Activated gamma-delta T cell (primary cell): Measurements from ENCODE around the gene NAT9.

Experiments used
- DNase-seq: peaks from one replicate; lab custom pipeline; 2025; lab: John Stamatoyannopoulos, UW

The NAT9 gene

DNA sequence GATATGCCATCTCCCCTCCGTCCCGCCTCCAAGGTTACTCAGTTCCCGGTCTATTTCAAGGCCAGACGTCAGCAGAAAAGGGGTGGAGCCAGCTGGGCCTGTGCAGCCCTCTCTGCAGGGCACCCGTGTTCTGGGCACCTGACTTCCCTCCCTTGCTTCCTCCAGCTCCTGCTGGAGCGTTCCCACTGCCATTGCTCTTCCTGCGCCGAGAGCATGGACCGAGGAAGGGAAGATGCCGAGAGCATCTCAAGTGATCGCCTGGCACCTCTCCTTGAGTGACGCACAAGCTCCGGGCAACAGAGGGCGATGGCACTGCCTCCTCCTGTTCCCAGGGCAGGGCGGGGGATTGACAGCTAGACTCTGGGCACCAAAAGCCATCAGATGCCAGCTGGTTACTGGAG, 29.4 kb upstream of the NAT9 start:
- no peak for DNase-seq

DNA sequence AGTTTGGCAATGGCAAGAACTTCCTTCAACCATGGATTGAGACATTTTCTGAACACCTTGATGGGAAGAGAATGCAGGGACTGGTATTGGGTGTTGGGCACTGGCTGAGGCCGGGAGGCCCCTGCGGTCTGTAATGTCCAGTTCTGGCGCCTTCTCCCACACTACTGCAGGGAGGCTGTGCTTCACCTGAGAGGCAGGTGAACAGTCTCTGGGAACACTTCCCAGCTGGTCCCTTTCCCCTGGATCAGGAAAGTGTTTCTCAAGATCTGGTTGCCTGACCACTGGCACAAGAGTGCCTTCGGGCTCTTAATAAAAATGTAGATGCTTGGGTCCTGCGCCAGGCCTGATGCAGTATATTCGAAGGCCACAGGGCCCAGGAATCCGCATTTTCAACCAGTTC, 28.5 kb upstream of the NAT9 start:
- no peak for DNase-seq

DNA sequence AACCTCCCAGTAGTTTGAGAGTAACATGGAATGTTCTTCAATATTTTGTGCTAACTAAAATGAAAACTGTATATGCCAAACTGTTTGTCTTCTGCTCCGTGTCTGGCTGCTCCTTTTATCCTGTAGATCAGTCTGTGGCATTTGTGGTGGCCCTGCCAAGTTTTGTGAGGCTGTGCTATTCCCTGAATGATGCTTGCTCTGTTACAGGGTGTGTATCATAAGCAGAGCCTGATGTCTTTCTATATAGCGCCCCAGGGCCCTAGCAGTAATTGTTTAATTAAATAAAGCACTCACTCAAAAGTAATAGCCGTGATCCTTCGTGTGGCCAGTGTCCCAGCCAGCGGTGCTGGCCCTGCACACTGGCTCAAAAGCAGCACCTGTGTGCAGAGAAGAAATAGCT, 27.8 kb upstream of the NAT9 start:
- no peak for DNase-seq

DNA sequence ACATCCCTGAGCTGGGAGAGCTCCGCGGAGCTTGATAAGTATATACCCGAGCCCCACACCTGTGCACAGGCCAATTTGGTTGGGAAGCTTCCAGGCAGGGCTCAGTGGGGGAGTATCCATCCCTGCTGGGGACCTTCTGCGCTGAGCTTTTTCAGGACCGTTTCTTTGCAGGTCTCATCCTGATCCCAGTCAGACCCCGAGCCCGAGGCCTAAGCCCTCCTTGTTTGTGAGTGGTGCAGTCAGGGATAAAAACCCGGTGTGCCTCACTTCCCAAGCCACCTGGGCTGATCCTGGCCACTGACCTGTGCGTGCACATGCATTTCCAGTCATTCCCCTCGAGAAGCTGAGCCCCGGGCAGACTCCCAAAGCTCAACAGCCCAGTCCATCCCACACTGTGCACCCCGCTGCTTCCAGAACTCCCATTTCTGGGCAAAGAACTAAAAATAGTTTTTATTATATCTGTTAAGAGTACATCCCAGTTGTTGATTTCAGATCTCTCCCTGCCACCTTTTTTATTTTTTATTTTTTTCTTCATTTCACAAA, 27.3 kb upstream of the NAT9 start:
- no peak for DNase-seq

DNA sequence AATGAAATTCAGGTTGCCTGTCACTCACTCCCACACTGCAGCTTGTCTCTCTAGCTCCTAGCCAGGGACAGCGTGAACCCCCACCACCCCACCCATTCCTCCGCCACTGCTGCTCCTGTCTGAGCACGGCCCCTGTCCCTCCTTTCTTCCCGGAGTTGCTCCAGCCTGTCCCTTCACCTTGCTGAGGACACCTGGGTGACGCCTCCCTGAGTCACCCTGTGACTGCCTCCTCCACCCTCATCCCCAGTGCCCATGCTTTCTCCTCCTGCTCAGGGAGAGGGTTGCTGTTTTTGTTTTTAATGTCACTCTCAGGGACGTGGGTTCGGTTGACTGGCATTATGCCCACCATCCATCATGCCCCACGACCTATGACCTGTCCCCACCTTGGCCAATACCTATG, 25.8 kb upstream of the NAT9 start:
- DNase-seq, result no peak

DNA sequence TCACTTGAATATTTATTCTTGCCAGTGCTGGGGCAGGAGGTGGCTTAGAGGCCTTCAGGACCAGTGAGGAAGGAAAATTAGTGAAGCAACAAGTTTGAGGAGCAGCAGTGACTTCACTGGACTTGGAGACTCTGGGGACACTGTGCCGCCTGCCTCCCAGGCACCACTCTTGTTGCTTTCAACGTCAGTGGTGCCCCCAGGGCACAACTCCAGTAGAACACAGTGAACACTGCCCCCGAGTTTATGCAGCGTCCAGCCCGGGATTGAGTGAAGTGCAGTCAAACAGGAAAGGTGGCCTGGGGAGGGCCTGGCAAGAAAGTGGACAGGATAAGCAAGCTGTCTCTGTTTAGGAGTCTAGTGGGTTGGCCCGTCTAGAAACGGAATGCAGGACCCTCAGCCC, 24.4 kb upstream of the NAT9 start:
- DNase-seq, result no peak

DNA sequence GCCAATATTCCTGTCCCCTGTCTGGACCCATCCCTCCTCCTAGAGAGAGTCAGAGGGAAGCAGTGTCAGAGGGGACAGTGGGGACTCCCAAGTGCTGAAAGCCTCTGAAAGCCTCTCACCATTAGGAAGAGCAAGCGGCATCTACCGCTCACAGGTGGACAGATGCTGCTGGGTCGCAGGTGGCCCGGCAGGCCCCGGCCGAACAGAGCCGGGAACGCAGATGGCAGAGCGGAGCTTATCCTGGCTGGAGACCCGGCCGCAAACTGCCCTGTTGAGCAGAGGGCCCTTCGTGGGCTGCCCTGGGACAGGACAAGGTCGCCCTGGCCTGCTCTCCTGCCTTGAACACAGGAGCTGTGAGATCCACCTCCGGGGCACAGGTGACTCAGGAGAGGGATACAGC, 23.0 kb upstream of the NAT9 start:
- no peak for DNase-seq

DNA sequence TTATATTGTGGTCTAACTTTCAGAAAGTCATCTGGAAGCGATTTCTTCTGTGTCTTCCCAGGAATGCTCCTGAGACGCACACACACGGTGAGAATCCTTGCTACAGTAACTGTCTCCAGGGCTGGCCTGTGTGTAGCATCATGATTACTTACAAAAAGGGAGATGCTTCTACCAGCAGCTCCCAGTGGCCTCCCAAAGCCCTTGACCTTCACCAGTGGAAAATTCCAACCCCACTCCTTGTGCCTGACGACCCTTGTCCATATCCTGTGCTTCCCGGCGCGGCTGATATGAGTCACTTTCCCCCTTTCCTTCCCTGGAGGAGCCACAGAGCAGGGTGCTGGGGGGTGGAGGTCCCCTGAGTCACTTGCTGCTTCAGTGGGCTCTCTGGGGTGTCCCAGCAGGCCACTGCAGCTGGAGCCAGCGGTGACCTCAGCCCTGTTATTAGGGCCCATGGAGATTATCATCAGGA, 22.1 kb upstream of the NAT9 start:
- no peak for DNase-seq

DNA sequence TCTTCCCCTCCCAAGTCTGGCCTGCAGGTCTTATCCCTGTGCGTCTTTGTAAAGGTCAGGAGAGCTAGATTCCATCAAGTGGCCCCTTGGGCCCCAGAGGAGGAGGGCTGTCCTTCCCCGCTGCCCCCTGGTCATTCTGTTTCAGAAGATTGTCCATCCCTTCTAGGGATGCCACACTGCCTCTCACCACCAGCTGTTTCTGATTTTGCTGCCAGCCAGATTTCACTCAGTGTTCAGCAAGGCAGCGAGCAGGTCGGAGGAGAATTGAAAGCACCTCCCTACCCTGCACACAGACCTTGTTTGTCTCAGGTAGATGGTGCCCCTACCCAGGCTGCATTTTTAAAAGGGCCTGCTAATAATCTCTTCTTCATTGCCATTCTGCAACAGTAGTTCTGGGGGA, 21.7 kb upstream of the NAT9 start:
- no peak for DNase-seq

DNA sequence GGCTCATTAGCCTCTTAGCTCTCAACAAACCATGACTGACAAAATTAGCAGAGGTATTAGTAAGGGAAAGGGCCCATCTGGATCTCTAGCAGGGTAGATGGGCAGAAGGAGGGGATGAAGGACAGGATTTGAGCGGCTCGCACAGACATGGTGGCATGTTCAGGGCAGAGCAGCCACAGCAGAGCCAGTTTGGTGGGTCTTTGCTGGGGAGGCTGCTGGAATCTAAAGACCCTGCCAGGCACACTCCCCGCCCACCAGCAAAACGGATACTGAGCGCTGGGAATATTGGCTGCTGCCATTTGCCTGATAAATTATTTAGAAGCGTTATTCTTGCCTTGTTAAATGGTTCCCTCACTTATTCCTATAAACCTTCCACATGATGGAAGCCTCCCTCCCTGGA, 20.7 kb upstream of the NAT9 start:
- DNase-seq, result no peak

DNA sequence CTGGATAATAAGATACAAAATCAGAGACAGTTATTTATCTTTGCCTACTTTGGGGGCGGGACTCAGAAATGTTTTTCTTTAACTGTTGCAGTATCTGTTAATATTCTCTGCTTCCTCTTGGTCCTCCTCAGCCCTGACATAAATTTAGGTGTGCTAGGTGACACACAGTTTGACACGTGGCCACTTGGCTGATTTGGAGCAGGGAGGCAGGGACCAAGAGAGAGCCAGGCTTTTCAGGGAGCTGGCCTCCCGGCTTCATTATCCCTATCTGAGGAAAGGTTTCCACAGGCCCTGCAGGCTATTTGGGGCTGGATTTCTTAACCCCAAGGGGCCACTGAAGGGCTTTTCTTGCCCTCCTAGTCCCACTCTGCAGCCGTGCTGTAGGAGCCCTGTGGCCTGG, 20.1 kb upstream of the NAT9 start:
- no peak for DNase-seq

DNA sequence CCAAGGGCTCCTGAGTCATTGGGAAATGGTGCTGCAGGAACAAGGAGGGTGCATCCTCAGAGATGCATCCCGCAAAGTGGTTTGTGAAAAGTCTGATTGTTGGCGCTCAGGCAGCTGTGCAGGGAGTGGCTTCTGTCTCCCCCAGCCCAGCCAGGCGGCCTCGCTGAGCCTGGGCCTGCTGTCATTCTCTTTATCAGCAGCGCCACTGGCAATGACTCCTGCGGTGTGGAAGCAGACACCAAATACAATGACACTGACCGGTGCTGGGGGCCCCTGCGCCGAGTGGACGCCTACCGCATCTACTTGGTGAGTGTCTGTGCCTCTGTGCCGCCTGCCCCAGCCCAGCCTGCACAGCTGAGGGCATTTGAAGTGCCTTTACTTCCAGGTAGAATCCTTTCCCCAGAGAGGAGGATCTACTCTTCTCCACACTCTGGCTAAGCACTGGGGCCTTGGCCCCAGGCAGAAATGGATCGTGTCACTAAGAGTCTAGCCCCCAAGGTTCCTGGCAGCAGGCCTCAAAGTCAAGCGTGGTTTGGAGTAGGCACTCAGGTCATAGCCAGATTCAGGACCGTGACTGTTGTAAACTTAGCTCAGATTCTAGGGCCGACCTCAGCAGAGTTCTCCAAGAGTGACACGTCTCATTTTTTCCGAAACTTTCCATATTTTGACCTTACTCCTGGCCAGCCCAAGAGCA, 19.3 kb upstream of the NAT9 start:
- no peak for DNase-seq

DNA sequence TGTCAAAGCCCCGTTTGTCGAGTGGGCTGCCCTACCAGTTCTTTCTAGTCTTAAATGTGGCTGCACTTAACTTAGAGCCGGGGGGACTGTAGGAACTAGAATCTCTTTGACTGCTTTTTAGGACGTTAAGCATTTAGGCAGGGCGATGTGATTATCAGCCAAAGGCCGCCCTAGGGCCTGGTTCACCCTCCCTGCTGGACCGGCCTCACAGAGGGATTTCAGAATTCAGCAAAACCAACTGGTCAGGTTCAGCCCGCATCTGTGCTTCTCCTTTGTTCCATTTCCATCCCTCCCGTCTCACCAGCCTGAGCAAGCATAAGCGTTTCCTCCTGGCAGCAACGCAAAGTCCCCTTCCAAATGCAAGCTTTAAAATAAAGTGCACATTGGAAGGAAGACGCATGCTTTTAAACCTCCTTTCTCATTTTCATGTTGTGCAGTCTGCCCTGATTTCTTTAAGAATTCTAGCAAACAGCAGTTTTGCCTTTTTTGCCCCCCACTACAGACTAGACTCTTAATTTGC, 16.5 kb upstream of the NAT9 start:
- DNase-seq, result no peak

DNA sequence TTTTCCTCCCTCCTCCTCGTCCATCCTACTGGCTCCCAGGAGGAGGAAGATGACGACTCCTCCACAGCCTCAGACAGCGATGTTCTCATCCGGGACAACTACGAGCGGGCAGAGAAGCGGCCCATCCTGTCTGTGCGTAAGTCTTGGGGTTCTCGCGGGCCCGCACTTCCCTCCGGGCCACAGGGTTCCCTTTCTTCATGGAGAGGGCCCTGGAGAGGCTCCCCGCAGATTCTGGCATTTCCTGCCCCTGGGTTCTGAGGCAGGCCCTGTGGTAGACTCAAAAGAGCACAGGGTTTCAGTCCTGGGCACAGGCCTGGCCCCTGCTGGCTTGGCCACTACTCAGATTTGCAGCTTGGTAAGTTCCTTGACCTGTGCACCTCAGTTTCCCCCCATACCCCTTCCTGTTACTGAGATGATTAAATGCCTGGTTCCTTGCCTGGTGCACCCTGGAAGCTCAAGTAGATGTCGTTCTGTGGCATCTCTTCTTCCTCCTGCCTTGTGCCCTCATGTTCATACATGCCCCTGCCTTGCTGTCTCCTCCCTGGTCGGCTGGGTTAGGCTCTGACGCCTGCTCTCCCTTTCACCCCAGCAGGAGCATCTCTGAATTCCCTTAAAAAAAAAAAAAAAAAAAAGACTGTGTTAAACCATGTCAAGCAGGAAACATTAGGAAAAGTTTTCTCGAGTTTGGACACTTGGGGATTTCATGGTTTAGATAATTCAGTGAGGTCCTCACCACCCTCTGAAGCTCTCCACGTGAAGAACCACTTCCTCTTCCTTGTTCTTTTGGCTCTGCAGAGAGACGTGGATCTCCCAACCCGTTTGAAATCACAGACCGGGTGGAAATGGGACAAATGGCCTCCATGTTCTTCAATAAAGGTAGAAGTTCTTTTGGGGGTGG, 14.3 kb upstream of the NAT9 start:
- no peak for DNase-seq

DNA sequence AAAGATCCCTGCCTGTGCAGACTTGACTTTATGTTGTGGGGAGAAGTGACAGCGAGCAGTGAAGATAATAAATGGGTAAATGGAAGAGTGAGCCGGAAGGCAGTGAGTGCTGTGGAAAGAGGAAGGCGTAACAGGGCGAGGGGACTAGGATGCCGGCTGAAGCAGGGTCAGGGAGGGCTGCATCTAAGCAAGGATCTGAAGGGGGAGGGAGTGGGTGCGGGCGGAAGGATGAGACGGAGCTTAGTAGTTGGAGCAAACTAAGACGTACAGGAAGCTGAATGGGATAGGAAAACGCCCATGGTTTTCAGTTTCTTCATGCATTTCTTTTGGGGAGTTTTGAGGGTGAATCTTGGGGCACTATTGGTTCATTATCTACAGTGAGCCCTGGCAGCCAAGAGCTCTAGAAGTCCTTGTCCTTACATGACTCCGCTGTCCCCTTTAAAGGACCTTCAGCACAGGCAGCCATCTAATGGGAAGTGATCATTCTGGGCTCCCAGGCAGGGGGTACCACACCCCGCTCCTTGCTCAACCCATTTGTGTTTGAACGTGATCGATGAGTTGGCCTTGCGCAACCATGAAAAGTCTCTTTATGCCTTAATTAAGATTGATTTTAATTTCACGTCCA, 10.4 kb upstream of the NAT9 start:
- no peak for DNase-seq

DNA sequence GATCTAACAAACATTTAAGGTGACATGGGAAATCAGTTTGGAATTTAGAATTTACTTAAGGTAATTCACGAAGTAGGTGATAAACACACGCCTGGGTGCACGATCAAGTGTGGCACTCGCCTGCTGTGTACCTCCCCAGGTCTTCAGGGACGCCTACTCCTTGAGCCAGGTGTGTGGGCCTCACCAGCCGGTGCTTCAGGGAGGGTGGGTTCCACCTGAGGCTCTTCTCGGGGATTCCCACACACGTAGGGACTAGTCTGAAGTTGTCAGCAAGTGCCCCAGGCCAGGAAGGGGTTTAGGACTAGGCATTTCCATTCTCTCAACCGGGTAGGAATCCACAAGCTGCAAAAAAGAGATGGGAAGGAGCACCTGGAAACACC, 9.8 kb upstream of the NAT9 start:
- DNase-seq, result no peak

DNA sequence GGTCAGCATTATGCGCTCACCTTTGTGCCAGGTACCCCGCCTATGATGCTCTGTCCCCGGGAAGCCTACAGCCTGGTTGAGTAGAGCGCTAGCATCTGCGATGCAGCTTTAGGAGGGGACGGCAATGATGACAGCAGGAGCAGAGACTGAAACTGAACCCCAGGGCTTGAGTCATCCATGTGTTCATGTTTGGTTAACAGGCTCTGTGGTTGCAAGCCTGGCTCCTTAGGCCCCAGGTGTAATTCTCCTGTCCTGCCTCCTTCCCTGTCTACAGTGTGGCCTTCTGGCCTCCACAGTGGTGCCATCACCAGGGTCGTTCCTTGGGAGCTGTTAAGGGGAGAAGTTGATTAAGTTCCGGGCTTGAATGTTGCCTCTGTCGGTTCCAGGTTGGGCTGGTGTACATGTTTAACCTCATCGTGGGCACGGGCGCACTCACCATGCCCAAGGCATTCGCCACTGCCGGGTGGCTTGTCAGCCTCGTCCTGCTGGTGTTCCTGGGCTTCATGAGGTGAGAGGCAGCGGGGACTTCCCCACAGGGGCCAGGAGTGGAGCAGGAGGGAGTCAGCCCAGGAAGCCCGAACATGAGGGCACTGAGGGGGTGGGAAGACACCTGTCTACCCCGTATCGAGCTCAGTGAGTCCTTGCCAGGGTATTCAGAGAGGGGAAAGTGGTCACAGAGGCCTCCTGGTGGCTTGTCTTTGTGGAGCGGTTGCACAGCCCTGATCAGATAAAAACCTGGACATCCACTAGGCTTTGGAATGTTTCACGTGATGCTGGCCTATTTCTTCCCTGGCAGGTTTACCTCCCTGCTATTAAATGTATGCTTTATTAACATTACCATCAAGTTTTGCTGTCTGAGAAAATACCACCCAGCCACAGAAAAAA, 9.2 kb upstream of the NAT9 start:
- DNase-seq, result no peak

DNA sequence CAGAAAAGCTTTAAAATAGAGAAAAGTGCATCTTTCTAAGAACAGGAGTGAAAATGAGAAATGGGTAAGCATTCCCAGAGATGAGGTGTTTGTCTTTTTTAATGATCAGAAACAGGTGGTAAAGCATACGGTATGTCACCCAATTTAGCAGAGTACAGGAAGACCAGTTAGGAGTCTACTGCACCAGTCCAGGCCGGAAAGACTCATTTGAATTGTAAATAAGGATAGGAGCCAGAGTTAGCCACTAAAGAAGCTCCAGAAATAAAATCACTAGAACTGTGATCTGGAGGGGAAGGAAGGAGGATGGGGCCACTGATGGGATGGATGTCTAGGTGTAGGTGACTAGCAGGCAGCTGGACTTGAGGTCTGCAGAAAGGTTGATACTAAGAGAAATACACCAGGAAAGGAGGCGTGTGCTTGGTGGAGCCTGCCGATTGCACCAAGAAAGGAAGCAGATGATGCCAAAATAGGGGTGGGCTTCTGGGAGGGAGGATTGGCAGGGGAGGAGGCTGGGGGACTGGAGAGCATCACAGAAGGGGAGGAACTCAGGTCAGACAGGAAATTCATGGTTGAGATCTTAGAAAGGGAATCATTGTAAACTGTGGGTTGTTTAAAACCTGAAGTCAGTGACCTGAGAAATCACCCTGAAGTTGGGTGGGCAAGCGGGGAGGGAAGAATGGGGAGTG, 8.1 kb upstream of the NAT9 start:
- DNase-seq, result no peak

DNA sequence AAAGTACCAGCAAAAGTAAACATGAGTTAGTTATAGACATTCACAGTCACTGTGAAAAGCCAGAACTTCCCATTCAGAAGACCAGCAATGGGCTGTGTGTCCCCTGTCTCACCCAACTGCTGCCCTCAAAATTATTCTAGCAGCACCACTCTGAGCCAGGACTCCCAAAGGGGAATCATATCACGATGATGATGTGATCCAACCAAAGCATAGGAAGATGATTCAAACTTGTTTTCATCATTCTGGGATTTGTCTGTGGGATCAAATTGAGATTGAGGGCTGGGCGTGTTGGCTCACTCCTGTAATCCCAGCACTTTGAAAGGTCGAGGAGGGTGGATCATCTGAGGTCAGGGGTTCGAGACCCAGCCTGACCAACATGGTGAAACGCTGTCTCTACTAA, 6.4 kb upstream of the NAT9 start:
- no peak for DNase-seq

DNA sequence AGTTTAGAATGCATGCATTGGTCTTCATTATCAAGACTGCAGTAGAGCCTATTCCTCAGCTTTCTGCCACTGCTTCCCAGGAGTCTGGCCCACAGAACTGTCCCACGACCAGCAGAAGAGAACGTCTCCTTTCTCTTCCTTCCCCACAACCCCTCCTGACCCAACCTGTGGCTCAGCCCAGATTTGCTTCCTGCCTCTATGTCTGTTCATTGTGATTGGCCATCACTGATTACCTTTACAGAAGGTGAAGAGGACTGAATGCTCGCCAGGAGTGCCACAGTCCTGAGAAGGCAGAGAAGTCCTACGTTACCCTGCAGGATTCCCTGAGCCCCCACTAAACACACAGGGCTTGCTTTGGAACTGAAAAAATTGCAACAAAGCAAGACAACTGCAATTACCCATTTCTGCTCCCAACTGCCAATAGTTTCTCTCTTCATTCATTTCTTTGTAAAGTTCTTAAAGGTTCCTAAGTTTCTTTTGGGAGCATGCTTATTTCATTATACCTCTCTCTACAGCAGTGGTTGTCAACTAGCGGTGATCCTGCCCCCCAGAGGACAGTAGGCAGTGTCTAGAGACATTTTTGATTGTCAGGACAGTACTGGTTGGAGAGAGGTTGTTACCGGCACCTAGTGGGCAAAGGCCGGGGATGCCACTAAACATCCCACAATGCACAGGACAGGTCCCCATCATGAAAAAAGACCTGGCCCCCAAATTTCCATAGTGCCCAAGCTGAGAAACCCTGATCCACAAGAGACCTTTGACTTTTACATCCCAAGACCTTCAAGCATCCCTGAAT, 4.5 kb upstream of the NAT9 start:
- no peak for DNase-seq
